K562 (cell line): ENCODE measurements around the gene ZNF200. TPM values are rescaled to one million over a fixed set of nuclear protein-coding genes. Genes with fewer than 3 reads are reported as not detected.

Experiments used
- ATAC-seq: fragments of 200-7000 bp; cut with Tn5 transposase; 3 replicates; pipeline ENCODE4 v1.9.1; 2020; ENCODE audit warnings: moderate library complexity
- BruUV-seq: library from RNA; stranded (reverse); fragments of 400-500 nt; replicated peaks from 2 replicates; lab custom pipeline; 2021; lab: Mats Ljungman, UMichigan
- CTCF ChIA-PET: fragments of 300-600 bp; formaldehyde crosslinking; extraction: SDS; loops from one replicate; lab custom pipeline; 2021; ENCODE audit warnings: low intra/inter-chr PET ratio; lab: Yijun Ruan, JAX
- POLR2A ChIA-PET: fragments of 300-600, 350-650 bp; sonication (Branson Sonifier 250); formaldehyde crosslinking; extraction: SDS; loops from one replicate; lab custom pipeline; 2021; ENCODE audit warnings: antibody characterized with exemption, inconsistent platforms; lab: Yijun Ruan, JAX
- DNase-seq, 4 experiments: peaks; one replicate each; pipeline versions ENCODE4 v3.0.0 to v3.0.0-alpha.2; 2011 to 2018; ENCODE audit warnings: low spot score in 3 of 4, mixed read lengths in 3 of 4; ENCODE audit errors: extremely low read depth in 1 of 4
- FAIRE-seq: peaks from 2 replicates; lab custom pipeline; 2011; peaks lifted over from hg19 to GRCh38; lab: Jason Lieb, UNC
- H2AFZ ChIP-seq: 2 replicates; pipeline ENCODE4 v1.6.0; 2011; ENCODE audit warnings: low read depth, low read length, control low read depth, inconsistent platforms
- H3K27ac ChIP-seq: fragments of 200-600 bp; 3 replicates; pipeline ENCODE4 v1.8.0; 2011; ENCODE audit warnings: low read depth, mild to moderate bottlenecking, control low read depth, inconsistent platforms, low read length, moderate library complexity, mixed read lengths; ENCODE audit errors: extremely low read depth
- H3K27me3 ChIP-seq, 2 experiments: fragments of 300-600 bp in 1 of 2; 2 replicates in 1 of 2; 3 replicates in 1 of 2; pipeline versions ENCODE4 v1.6.0 to v1.8.0; 2011; ENCODE audit warnings: inconsistent platforms in 2 of 2, low read length in 2 of 2, mild to moderate bottlenecking in 1 of 2, mixed read lengths in 1 of 2, moderate library complexity in 1 of 2; ENCODE audit not compliant: control insufficient read depth in 2 of 2, insufficient read depth in 2 of 2
- H3K36me3 ChIP-seq: fragments of 300-600 bp; 3 replicates; pipeline ENCODE4 v1.8.0; 2011; ENCODE audit warnings: mild to moderate bottlenecking, low read length, inconsistent platforms; ENCODE audit not compliant: control insufficient read depth, insufficient read depth
- H3K4me1 ChIP-seq, 2 experiments: fragments of 200-600 bp in 1 of 2; replicated peaks in 1 of 2; 2 replicates in 1 of 2; 3 replicates in 1 of 2; pipeline versions ENCODE4 v1.5.1 to v1.8.0; 2011; ENCODE audit warnings: inconsistent platforms in 2 of 2, low read length in 2 of 2, mild to moderate bottlenecking in 1 of 2, mixed read lengths in 1 of 2, moderate library complexity in 1 of 2; ENCODE audit not compliant: control insufficient read depth in 2 of 2, insufficient read depth in 2 of 2
- H3K4me2 ChIP-seq: 2 replicates; pipeline ENCODE4 v1.6.1; 2011; ENCODE audit warnings: low read length, control low read depth, inconsistent platforms, mixed read lengths; ENCODE audit not compliant: insufficient read depth
- H3K4me3 ChIP-seq: fragments of 200-600 bp; sonication (generic), shearing (Covaris generic); 2 replicates; pipeline ENCODE4 v1.5.1; 2016; ENCODE audit warnings: control low read depth, inconsistent platforms
- H3K79me2 ChIP-seq: fragments of 200-600 bp; 3 replicates; pipeline ENCODE4 v1.8.0; 2011; ENCODE audit warnings: low read length, inconsistent platforms; ENCODE audit not compliant: control insufficient read depth, insufficient read depth
- H3K9ac ChIP-seq, 2 experiments: 2 replicates each; pipeline versions ENCODE4 v1.6.0 to v1.6.1; 2011; ENCODE audit warnings: low read depth in 2 of 2, low read length in 2 of 2, control low read depth in 1 of 2, inconsistent platforms in 1 of 2, mild to moderate bottlenecking in 1 of 2, mixed read lengths in 1 of 2; ENCODE audit not compliant: insufficient read depth in 1 of 2
- H3K9me1 ChIP-seq: one replicate; pipeline ENCODE4 v1.6.0; 2011; ENCODE audit warnings: inconsistent platforms, mild to moderate bottlenecking, low read length, moderate library complexity; ENCODE audit not compliant: control insufficient read depth, insufficient read depth
- H3K9me3 ChIP-seq: replicated peaks from 2 replicates; pipeline ENCODE4 v1.5.1; 2011; ENCODE audit warnings: low read depth, low read length, inconsistent platforms; ENCODE audit not compliant: control insufficient read depth, insufficient read depth
- H4K20me1 ChIP-seq: replicated peaks from 2 replicates; pipeline ENCODE4 v1.6.1; 2011; ENCODE audit warnings: low read length, inconsistent platforms, mixed read lengths; ENCODE audit not compliant: control insufficient read depth, insufficient read depth
- CEBPG ChIP-seq, 3 experiments: fragments of 200-800 bp in 1 of 3; sonication (Bioruptor generic) in 1 of 3; sonication (generic) in 1 of 3; formaldehyde crosslinking in 1 of 3; IDR thresholded peaks in 2 of 3; conservative IDR thresholded peaks in 1 of 3; 2 replicates each; pipeline versions ENCODE4 v1.6.1 to v1.8.0; 2016 to 2022; ENCODE audit warnings: missing compliant biosample characterization in 2 of 3, missing genetic modification characterization in 2 of 3, mild to moderate bottlenecking in 1 of 3, missing genetic modification reagents in 1 of 3
- ZEB2 ChIP-seq: fragments of 450-650 bp; IDR thresholded peaks from 2 replicates; pipeline ENCODE4 v1.6.1; 2016
- ZFPM2 ChIP-seq: fragments of 250-450 bp; sonication (Bioruptor Pico); IDR thresholded peaks from 2 replicates; pipeline ENCODE4 v1.5.1; 2022; ENCODE audit warnings: mild to moderate bottlenecking
- ZNF133 ChIP-seq: fragments of 250-450 bp; sonication (Bioruptor Pico); IDR thresholded peaks from 2 replicates; pipeline ENCODE4 v1.4.0; 2020; ENCODE audit warnings: mild to moderate bottlenecking
- WGBS: fragments of 100-300 bp; shearing (Covaris generic); methylation state at CpG from one replicate; pipeline ENCODE4 v1.1.6; 2016; ENCODE audit warnings: low coverage, mixed read lengths; ENCODE audit not compliant: insufficient coverage; ENCODE audit errors: missing lambda C conversion rate; 5-methylcytosine and 5-hydroxymethylcytosine counted together
- in situ Hi-C: fragments of 300-500 bp; cut with MboI; formaldehyde crosslinking; loops from 4 replicates; pipeline ENCODE4 v1.15.0; 2018; ENCODE audit warnings: inconsistent platforms, mixed read lengths
- intact Hi-C: fragments of 100-400 bp; cut with micrococcal nuclease; formaldehyde crosslinking; loops from 2 replicates; pipeline ENCODE4 v1.14.2; 2022
- polyA plus RNA-seq, 8 experiments: library from polyadenylated mRNA; depleted of rRNA in 4 of 8; stranded (reverse) in 5 of 8; unstranded in 3 of 8; fragments of >200 nt; fragmentation: Nextera tagmentation in 2 of 8; fragmentation: Illumina TruSeq in 1 of 8; extraction: Ambion mirVana in 2 of 8; extraction: Trizol in 1 of 8; gene quantifications; 2 replicates each; pipeline versions ENCODE4 v1.2.1 to v1.2.3, GENCODE V29; 2011 to 2014; ENCODE audit warnings: inconsistent platforms in 1 of 8, missing spikeins in 1 of 8
- total RNA-seq, 7 experiments: library from RNA; depleted of rRNA in 6 of 7; stranded (reverse); fragments of >200 nt in 6 of 7; fragmentation: Illumina TruSeq in 2 of 7; extraction: Trizol in 2 of 7; gene quantifications; 2 replicates each; pipeline versions ENCODE4 v1.2.1 to v1.2.3, GENCODE V29; 2011 to 2021; ENCODE audit warnings: low replicate concordance in 1 of 7
- TF ChIP-seq, protein P1 (sequence below), 2 experiments: fragments of 450-650 bp in 1 of 2; sonication (generic) in 1 of 2; formaldehyde crosslinking in 1 of 2; IDR thresholded peaks in 1 of 2; conservative IDR thresholded peaks in 1 of 2; 2 replicates each; pipeline versions ENCODE4 v1.6.1 to v1.8.1; 2016 to 2023; ENCODE audit warnings: mild to moderate bottlenecking in 2 of 2, moderate library complexity in 2 of 2, inconsistent platforms in 1 of 2, missing genetic modification reagents in 1 of 2

The ZNF200 gene
- total and polyA plus RNA-seq, 9 of the 15 experiments (the other 6 are each of a cell fraction or from before 2014, with no cell fraction given) = 4.8 to 14.5 (median 9.2) TPM

- 3% methylated on average over 6 of the region's 6 CpGs for WGBS
- Histone ChIP-seq H3K4me3 (no peak overlapping the region), H3K27ac (no peak overlapping the region), H3K4me2 (no peak overlapping the region), H3K27me3 (peaks cover 8 to 22% of the 10 kb centered on the region in 2 experiments), H3K9ac (no peak overlapping the region), H3K9me3 (peaks cover 6% of the 10 kb centered on the region), H3K79me2 (no peaks in the 10 kb centered on the region), H3K9me1 (no peaks in the 10 kb centered on the region), H4K20me1 (no peaks in the 10 kb centered on the region), H2AFZ (no peak overlapping the region), H3K4me1 (no peaks in the 10 kb centered on the region)
- in situ Hi-C loops = no loop called here
- no peak for DNase-seq
- ChIA-PET POLR2A (interaction anchor here (1.1 to 1.2 kb wide), 2 partner anchors 10 to 22 kb away, joined by 3 to 6 read pairs; no protein-coding TSS in a partner anchor), CTCF (no interaction called here)
- FAIRE-seq = no peak
- no TSS peak for BruUV-seq
- no peak for ATAC-seq
- intact Hi-C loops = no loop called here
- TF ChIP-seq CEBPG (CRISPR knock-in tag; IDR thresholded peaks at IDR 0.05) = peak; percentile 38; the same call in 1 of the 2 replicates
- peak; percentile 10 to 72; a peak in 2 of 4 replicates for TF ChIP-seq CEBPG (tag; conservative IDR thresholded peaks at IDR 0.05 in 1 of 2, IDR thresholded peaks at IDR 0.05 in 1 of 2)
- no peak for TF ChIP-seq ZNF133 (CRISPR knock-in tag)
- TF ChIP-seq, protein P1, sequence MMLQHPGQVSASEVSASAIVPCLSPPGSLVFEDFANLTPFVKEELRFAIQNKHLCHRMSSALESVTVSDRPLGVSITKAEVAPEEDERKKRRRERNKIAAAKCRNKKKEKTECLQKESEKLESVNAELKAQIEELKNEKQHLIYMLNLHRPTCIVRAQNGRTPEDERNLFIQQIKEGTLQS (IDR thresholded peaks at IDR 0.05) = peak; percentile 45
- TF ChIP-seq, protein P1 (CRISPR knock-in tag; conservative IDR thresholded peaks at IDR 0.05) = no peak
- no peak for TF ChIP-seq ZEB2
- TF ChIP-seq ZFPM2 (CRISPR knock-in tag) = no peak
- TF ChIP-seq, all 486 proteins: peak for 2
- no peaks in the 10 kb centered on the region for H3K36me3 ChIP-seq
Measured at GRCh38 chr16:3202903-3203539, 31.9 kb downstream of the ZNF200 start.
